ENCODE data around the gene SPHK1. TPM values are rescaled to one million over a fixed set of nuclear protein-coding genes. Genes with fewer than 3 reads are reported as not detected.

Gene SPHK1
- total RNA-seq, 2 donors from 2014 or later, result 12.2 to 46.5 TPM

GRCh38 chr17:76367642-76368041 lies 16.8 kb upstream of the SPHK1 start:
- 67 to 72% methylated on average over 1 to 6 of the region's 6 CpGs for WGBS, 2 donors
- no peak for DNase-seq
- Histone ChIP-seq H3K27ac (no peak overlapping the region), H3K4me1 (peaks cover 14% of the 10 kb centered on the region), H3K4me3 (no peak overlapping the region), H3K36me3 (replicated peaks in 1 of 2; ENCODE audit: insufficient read depth in 1 of 2, low read depth in 2 of 2) (no peaks in the 10 kb centered on the region), H3K27me3 (no peaks in the 10 kb centered on the region), H3K9me3 (no peaks in the 10 kb centered on the region)
- intact Hi-C loops (cut with DNase I), result no loop called here
- ATAC-seq, result no peak
- TF ChIP-seq POLR2A (IDR thresholded peaks at IDR 0.05) (no peak), CTCF (IDR thresholded peaks at IDR 0.05) (no peak)

- no peak overlapping the region for H3K27ac ChIP-seq
- TF ChIP-seq CTCF (IDR thresholded peaks at IDR 0.05) (no peak), POLR2A (IDR thresholded peaks at IDR 0.05) (no peak)
- no peaks in the 10 kb centered on the region for H3K27me3 ChIP-seq
- no peak overlapping the region for H3K4me3 ChIP-seq
- peaks cover 14% of the 10 kb centered on the region for H3K4me1 ChIP-seq
- H3K9me3 ChIP-seq, result no peaks in the 10 kb centered on the region
- H3K36me3 ChIP-seq (replicated peaks in 1 of 2; ENCODE audit: insufficient read depth in 1 of 2, low read depth in 2 of 2), result no peaks in the 10 kb centered on the region
- DNase-seq (no peak), ATAC-seq (no peak)
- intact Hi-C loops (cut with DNase I), result no loop called here
- WGBS, 2 donors, result 92 to 93% methylated on average over 5 to 11 of the region's 11 CpGs
Measured at GRCh38 chr17:76368545-76368944, 15.9 kb upstream of the SPHK1 start.

- 88 to 92% methylated on average over 6 to 10 of the region's 10 CpGs for WGBS, 2 donors
- Histone ChIP-seq H3K4me1 (peaks cover 14% of the 10 kb centered on the region), H3K27ac (no peak overlapping the region), H3K4me3 (no peak overlapping the region), H3K36me3 (replicated peaks in 1 of 2; ENCODE audit: insufficient read depth in 1 of 2, low read depth in 2 of 2) (no peaks in the 10 kb centered on the region), H3K9me3 (no peaks in the 10 kb centered on the region), H3K27me3 (no peaks in the 10 kb centered on the region)
- DNase-seq (no peak), ATAC-seq (no peak)
- no peak for TF ChIP-seq CTCF (IDR thresholded peaks at IDR 0.05)
- TF ChIP-seq POLR2A (IDR thresholded peaks at IDR 0.05), result no peak
- intact Hi-C loops (cut with DNase I), result no loop called here
Measured at GRCh38 chr17:76369379-76369778, 15.0 kb upstream of the SPHK1 start.

- Histone ChIP-seq H3K36me3 (replicated peaks in 1 of 2; ENCODE audit: insufficient read depth in 1 of 2, low read depth in 2 of 2) (no peaks in the 10 kb centered on the region), H3K27ac (peak overlapping the region in 3 of 4 donors; percentile 38 to 64 (median 46)), H3K4me3 (no peak overlapping the region), H3K27me3 (no peaks in the 10 kb centered on the region), H3K4me1 (peaks cover 14% of the 10 kb centered on the region), H3K9me3 (no peaks in the 10 kb centered on the region)
- TF ChIP-seq POLR2A (IDR thresholded peaks at IDR 0.05) (no peak), CTCF (IDR thresholded peaks at IDR 0.05) (no peak)
- ATAC-seq (no peak), DNase-seq (no peak)
- WGBS, 2 donors, result 74 to 80% methylated on average over 1 to 7 of the region's 7 CpGs
- intact Hi-C loops (cut with DNase I), result no loop called here
Measured at GRCh38 chr17:76369804-76370203, 14.6 kb upstream of the SPHK1 start.

- ATAC-seq (peak; percentile 72), DNase-seq (peak; percentile 60 to 76 (median 73))
- Histone ChIP-seq H3K9me3 (no peaks in the 10 kb centered on the region), H3K36me3 (replicated peaks in 1 of 2; ENCODE audit: insufficient read depth in 1 of 2, low read depth in 2 of 2) (no peaks in the 10 kb centered on the region), H3K27me3 (no peaks in the 10 kb centered on the region), H3K27ac (peak overlapping the region; percentile 2 to 64 (median 42)), H3K4me1 (peaks cover 17% of the 10 kb centered on the region), H3K4me3 (no peak overlapping the region)
- peak in 6 of 7 experiments; percentile 34 to 72 (median 52) for TF ChIP-seq CTCF (IDR thresholded peaks at IDR 0.05)
- no peak for TF ChIP-seq POLR2A (IDR thresholded peaks at IDR 0.05)
- 24 to 29% methylated on average over 11 of the region's 11 CpGs for WGBS, 2 donors
- intact Hi-C loops (cut with DNase I), result no loop called here
Measured at GRCh38 chr17:76370261-76370993, 14.0 kb upstream of the SPHK1 start.

All from body of pancreas (tissue), 4 donors.